ENCODE measurements around the gene SIN3A. TPM values are rescaled to one million over a fixed set of nuclear protein-coding genes. Genes with fewer than 3 reads are reported as not detected.

The SIN3A gene
- total RNA-seq, 4 donors from 2014 or later = 26.6 to 46.4 (median 35.3) TPM

DNA sequence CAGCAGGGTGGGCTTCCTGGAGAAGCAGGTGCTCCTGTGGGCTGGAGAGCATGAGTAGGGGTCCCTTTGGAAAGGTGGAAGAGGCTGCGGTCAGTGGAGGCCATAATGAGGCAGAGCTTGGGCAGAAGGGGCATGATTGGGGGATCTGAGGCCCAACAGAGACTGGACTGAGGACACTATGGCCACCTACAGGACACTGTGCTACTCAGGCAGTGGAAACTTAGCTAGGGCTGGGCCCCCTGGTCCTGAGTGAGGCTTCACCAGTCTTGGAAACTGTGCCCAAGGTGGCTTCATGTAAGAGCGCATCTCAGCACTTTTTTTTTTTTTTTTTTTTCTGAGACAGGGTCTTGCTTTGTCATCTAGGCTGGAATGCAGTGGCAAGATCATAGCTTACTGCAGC, 121.9 kb downstream of the SIN3A start:
- DNase-seq (ENCODE audit: low spot score) (no peak), ATAC-seq (ENCODE audit: low FRiP score) (no peak)
- TF ChIP-seq, protein P1, sequence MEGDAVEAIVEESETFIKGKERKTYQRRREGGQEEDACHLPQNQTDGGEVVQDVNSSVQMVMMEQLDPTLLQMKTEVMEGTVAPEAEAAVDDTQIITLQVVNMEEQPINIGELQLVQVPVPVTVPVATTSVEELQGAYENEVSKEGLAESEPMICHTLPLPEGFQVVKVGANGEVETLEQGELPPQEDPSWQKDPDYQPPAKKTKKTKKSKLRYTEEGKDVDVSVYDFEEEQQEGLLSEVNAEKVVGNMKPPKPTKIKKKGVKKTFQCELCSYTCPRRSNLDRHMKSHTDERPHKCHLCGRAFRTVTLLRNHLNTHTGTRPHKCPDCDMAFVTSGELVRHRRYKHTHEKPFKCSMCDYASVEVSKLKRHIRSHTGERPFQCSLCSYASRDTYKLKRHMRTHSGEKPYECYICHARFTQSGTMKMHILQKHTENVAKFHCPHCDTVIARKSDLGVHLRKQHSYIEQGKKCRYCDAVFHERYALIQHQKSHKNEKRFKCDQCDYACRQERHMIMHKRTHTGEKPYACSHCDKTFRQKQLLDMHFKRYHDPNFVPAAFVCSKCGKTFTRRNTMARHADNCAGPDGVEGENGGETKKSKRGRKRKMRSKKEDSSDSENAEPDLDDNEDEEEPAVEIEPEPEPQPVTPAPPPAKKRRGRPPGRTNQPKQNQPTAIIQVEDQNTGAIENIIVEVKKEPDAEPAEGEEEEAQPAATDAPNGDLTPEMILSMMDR (IDR thresholded peaks at IDR 0.05) = no peak

DNA sequence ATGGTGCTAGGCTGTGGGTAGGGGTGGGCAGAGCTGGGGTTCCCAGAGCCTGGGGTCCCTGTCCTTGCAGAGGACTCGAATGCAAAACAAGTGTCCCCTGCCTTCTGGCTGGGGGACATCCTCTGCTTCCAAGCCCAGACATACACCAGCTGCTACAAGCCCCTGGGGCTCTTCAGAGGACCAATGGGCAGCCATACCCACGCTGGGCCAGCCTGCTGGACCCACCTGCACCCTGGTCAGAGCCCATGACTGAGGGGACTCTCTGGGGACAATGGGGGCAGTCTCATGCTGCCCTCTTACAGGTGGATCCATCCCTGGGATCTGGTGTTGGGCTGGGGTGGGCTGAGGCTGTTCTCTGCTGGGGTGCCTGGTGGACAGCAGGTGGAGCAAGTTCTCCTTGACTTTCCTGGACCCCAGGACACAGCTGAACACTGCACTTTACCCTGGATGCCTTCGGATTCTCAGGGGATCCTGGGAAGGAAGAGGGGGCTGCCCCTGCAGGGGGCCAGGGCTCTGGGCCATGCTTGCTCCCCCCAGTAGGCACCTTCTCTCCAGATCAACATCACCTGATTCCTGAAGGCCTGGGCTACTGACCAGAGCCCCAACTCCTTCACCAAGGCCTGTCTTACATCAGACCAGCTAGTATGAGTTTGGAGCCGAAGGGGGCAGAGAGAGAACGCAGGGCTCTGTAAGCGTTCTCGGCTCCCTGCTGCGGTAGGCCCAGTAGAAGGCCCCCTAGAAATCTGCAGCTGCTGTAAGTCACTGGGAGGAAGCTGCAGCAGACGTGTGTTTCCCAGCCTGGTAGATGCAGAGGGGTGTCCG, 122.8 kb downstream of the SIN3A start:
- TF ChIP-seq, protein P1 (IDR thresholded peaks at IDR 0.05) = no peak
- DNase-seq (ENCODE audit: low spot score) = no peak
- no peak for ATAC-seq (ENCODE audit: low FRiP score)

DNA sequence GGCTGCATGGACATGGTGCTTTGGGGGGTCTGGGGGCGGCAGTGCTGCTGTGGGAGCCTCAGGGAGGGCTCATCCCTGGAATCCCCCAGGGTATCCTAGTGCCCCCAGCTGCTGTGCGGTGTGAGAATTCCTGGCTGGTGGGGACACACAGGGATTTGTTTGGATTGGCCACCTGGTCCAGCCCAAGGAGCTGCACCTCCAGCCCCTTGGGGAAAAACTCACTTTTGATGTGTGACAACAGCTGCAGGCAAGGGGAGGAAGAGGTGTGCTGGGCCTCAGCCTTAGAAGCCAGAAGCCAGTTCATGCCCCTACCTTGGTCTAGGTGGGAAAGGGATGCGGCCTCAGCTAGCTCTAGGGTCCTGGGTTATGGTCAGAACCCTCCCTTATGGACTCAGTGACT, 124.0 kb downstream of the SIN3A start:
- TF ChIP-seq, protein P1 (IDR thresholded peaks at IDR 0.05) = no peak
- ATAC-seq (ENCODE audit: low FRiP score) (no peak), DNase-seq (ENCODE audit: low spot score) (no peak)

DNA sequence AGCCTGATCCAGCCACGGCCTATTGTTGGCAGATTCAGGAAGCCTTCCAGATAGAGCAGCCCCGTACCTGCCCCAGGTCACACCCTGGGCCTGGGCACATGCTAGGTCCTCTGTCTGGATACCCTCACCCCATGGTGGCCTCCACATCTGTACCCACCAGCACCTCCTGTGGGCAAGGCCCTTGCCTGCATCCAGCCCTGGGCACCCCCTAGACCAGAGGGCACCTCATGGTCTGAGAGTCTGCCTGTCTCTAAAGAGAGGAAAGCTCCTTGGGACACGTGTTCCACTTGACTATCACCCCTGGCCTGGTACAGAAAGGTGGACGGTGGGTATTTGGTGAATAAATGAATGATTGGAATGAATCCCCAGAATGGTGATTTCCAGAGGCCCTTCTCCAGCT, 124.5 kb downstream of the SIN3A start:
- no peak for ATAC-seq (ENCODE audit: low FRiP score)
- TF ChIP-seq, protein P1 (IDR thresholded peaks at IDR 0.05) = no peak
- DNase-seq (ENCODE audit: low spot score) = no peak

DNA sequence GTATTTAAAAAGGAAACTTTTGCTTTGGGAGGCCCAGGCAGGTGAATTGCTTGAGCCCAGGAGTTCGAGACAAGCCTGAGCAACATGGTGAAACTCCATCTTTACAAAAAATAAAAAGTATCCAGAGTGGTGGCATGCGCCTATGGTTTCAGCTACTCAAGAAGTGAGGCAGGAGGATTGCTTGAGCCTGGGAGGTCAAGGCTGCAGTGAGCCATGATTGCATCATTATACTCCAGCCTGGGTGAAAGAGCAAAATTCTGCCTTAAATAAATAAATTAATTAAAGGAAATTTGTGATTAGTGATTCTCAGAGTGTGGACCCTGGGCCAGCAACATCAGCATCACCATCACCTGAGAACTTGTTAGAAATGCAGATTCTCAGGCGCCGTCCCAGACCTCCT, 125.6 kb downstream of the SIN3A start:
- DNase-seq (ENCODE audit: low spot score) (no peak), ATAC-seq (ENCODE audit: low FRiP score) (no peak)
- TF ChIP-seq, protein P1 (IDR thresholded peaks at IDR 0.05) = no peak

DNA sequence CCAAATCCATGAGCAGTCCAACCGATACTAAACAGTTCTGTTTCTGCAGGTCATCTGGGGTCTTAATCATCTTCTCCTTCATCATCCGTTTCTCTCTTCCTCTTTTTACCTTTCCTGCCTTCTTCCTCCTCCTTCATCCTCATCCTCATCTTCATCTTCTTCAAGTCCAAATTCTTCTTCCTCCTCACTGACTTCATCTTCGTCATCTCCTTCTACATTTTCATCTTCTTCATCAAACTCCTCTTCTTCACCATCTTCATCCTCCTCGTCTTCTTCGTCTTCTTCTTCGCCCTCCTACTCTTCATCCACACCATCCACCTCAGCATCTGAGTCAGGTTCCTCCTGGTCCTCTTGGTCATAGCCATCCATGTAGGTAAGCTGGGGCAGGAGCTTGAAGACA, 129.8 kb downstream of the SIN3A start:
- ATAC-seq (ENCODE audit: low FRiP score) (no peak), DNase-seq (ENCODE audit: low spot score) (no peak)
- TF ChIP-seq, protein P1 (IDR thresholded peaks at IDR 0.05) = no peak

Small RNA genes lying within 50 kb of the gene (small RNA-seq; reads per million reads assigned to genes)
- gene AC105036.2 = not detected

Other genes starting within 250 kb of the SIN3A start
- gene C15orf39, start 249.8 kb downstream of the SIN3A start, total RNA-seq = 10 to 100 TPM in 3 of 4 donors, 1 to 10 TPM in 1; 7.8 to 25.0 (median 13.9) TPM
- not detected for gene GOLGA6C, start 193.4 kb downstream of the SIN3A start, total RNA-seq
- under 1 TPM in 1 of 4 donors, not detected in 3; 0.36 TPM for gene GOLGA6D, start 168.9 kb downstream of the SIN3A start, total RNA-seq
- 10 to 100 TPM; 41.4 to 71.6 (median 50.7) TPM for gene COMMD4, start 115.6 kb downstream of the SIN3A start, total RNA-seq
- gene NEIL1, start 104.7 kb downstream of the SIN3A start, total RNA-seq = 10 to 100 TPM; 13.3 to 41.8 (median 29.9) TPM
- 100 to 1,000 TPM; 108 to 391 (median 171) TPM for gene MAN2C1, start 83.1 kb downstream of the SIN3A start, total RNA-seq
- 10 to 100 TPM; 12.4 to 18.9 (median 16.1) TPM for gene PTPN9, start 127.6 kb upstream of the SIN3A start, total RNA-seq
- gene SNUPN, start 174.0 kb upstream of the SIN3A start, total RNA-seq = 10 to 100 TPM; 17.6 to 23.2 (median 18.7) TPM
- gene IMP3, start 188.5 kb upstream of the SIN3A start, total RNA-seq = 100 to 1,000 TPM; 162 to 194 (median 170) TPM
- gene SNX33, start 196.2 kb upstream of the SIN3A start, total RNA-seq = 10 to 100 TPM; 19.9 to 43.8 (median 32.5) TPM